MM.1S (cell line): ENCODE data around the gene SMG7.

Experiments used
- DNase-seq: peaks from one replicate; pipeline ENCODE4 v3.0.0-alpha.2; 2015
- H2AFZ ChIP-seq: fragments of 300-600 bp; sonication (generic); 2 replicates; pipeline ENCODE4 v1.6.0; 2016; ENCODE audit warnings: antibody characterized with exemption, low read length
- H3F3A ChIP-seq: fragments of 300-600 bp; sonication (generic); 2 replicates; pipeline ENCODE4 v1.6.1; 2016; ENCODE audit warnings: mild to moderate bottlenecking, antibody characterized with exemption, low read length, moderate library complexity, mixed read lengths; ENCODE audit not compliant: insufficient read depth
- H3K27ac ChIP-seq: fragments of 300-600 bp; sonication (generic); 2 replicates; pipeline ENCODE4 v1.5.1; 2016; ENCODE audit warnings: mild to moderate bottlenecking, low read length
- H3K27me3 ChIP-seq: fragments of 300-600 bp; sonication (generic); replicated peaks from 2 replicates; pipeline ENCODE4 v1.6.0; 2016; ENCODE audit warnings: low read length; ENCODE audit not compliant: insufficient read depth
- H3K36me3 ChIP-seq: fragments of 300-600 bp; sonication (generic); replicated peaks from 2 replicates; pipeline ENCODE4 v1.6.1; 2016; ENCODE audit warnings: mild to moderate bottlenecking, low read length, mixed read lengths; ENCODE audit not compliant: insufficient read depth
- H3K4me1 ChIP-seq: fragments of 300-600 bp; sonication (generic); 2 replicates; pipeline ENCODE4 v1.6.1; 2016; ENCODE audit warnings: low read length, mixed read lengths
- H3K4me2 ChIP-seq: fragments of 300-600 bp; sonication (generic); 2 replicates; pipeline ENCODE4 v1.6.0; 2016; ENCODE audit warnings: low read depth, low read length
- H3K4me3 ChIP-seq: fragments of 300-600 bp; sonication (generic); 2 replicates; pipeline ENCODE4 v1.5.1; 2016; ENCODE audit warnings: low read length, mixed read lengths
- H3K79me2 ChIP-seq: fragments of 300-600 bp; sonication (generic); 2 replicates; pipeline ENCODE4 v1.6.1; 2016; ENCODE audit warnings: mixed run types, low read length, mixed read lengths
- H3K9ac ChIP-seq: fragments of 300-600 bp; sonication (generic); 2 replicates; pipeline ENCODE4 v1.6.1; 2016; ENCODE audit warnings: low read length, mixed read lengths
- H3K9me2 ChIP-seq: fragments of 300-600 bp; sonication (generic); replicated peaks from 2 replicates; pipeline ENCODE4 v1.6.1; 2016; ENCODE audit warnings: mild to moderate bottlenecking, low read length, mixed read lengths; ENCODE audit not compliant: insufficient read depth
- H3K9me3 ChIP-seq: fragments of 300-600 bp; sonication (generic); replicated peaks from 2 replicates; pipeline ENCODE4 v1.6.1; 2016; ENCODE audit warnings: mild to moderate bottlenecking, low read length, mixed read lengths; ENCODE audit not compliant: insufficient read depth
- H4K20me1 ChIP-seq: fragments of 300-600 bp; sonication (generic); 2 replicates; pipeline ENCODE4 v1.6.1; 2016; ENCODE audit warnings: mild to moderate bottlenecking, low read length, moderate library complexity, mixed read lengths; ENCODE audit not compliant: insufficient read depth
- CTCF ChIP-seq: fragments of 300-600 bp; sonication (generic); IDR thresholded peaks from 2 replicates; pipeline ENCODE4 v1.5.1; 2016; ENCODE audit warnings: antibody characterized with exemption, low read length, mixed read lengths
- EZH2 ChIP-seq: fragments of 300-600 bp; sonication (generic); optimal IDR thresholded peaks from 2 replicates; pipeline ENCODE3; 2017; ENCODE audit warnings: low read depth, mild to moderate bottlenecking, antibody characterized with exemption, low read length, mixed read lengths
- EZH2phosphoT487 ChIP-seq: fragments of 300-600 bp; sonication (generic); IDR thresholded peaks from 2 replicates; pipeline ENCODE4 v1.6.1; 2018; ENCODE audit warnings: antibody characterized with exemption, low read length

The SMG7 gene

GRCh38 chr1:183484254-183484653 lies 12.0 kb downstream of the SMG7 start:
- H4K20me1 ChIP-seq, result peaks cover 18% of the 10 kb centered on the region
- no peaks in the 10 kb centered on the region for H3K36me3 ChIP-seq

DNA sequence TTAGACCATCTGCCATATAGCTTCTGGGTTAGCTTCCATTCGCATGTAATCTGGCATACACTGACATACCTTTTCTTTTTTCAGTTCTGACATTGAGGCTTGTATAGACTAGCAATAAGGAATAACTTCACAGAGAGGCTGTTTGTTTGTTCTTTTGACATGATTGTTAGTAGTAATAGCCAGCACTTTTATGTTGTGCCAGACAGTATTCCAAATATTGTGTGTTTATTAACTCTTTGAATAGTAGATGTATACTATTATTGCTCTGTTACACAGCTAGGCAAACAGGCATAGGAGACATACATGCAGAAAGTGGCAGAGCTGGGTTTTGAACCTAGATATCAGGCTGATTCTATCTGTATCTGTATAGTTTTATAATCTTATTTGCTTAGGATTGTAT lies 12.6 kb downstream of the SMG7 start:
- Histone ChIP-seq H3K4me3 (no peak overlapping the region), H3K9me3 (no peaks in the 10 kb centered on the region), H3K36me3 (no peaks in the 10 kb centered on the region), H3K79me2 (peaks cover 100% of the 10 kb centered on the region), H3K27me3 (no peaks in the 10 kb centered on the region), H3K4me1 (peaks cover 26% of the 10 kb centered on the region), H3K9me2 (no peaks in the 10 kb centered on the region), H2AFZ (no peak overlapping the region), H4K20me1 (peaks cover 24% of the 10 kb centered on the region), H3K4me2 (no peak overlapping the region), H3K27ac (no peak overlapping the region), H3K9ac (no peak overlapping the region), H3F3A (peaks cover 15% of the 10 kb centered on the region)
- TF ChIP-seq EZH2phosphoT487 (no peak), EZH2 (no peak), CTCF (no peak)
- no peak for DNase-seq

More at GRCh38 chr1:183484254-183484653, 12.0 kb downstream of the SMG7 start:
- peaks cover 100% of the 10 kb centered on the region for H3K79me2 ChIP-seq
- no peak overlapping the region for H3K27ac ChIP-seq
- no peak overlapping the region for H2AFZ ChIP-seq
- H3K9me2 ChIP-seq, result no peaks in the 10 kb centered on the region
- no peak overlapping the region for H3K9ac ChIP-seq
- TF ChIP-seq EZH2, result no peak
- no peak for TF ChIP-seq EZH2phosphoT487
- no peak for TF ChIP-seq CTCF
- no peaks in the 10 kb centered on the region for H3K9me3 ChIP-seq
- no peaks in the 10 kb centered on the region for H3K27me3 ChIP-seq
- no peak overlapping the region for H3K4me3 ChIP-seq
- peaks cover 32% of the 10 kb centered on the region for H3K4me1 ChIP-seq
- H3K4me2 ChIP-seq, result no peak overlapping the region
- peaks cover 18% of the 10 kb centered on the region for H3F3A ChIP-seq
- DNase-seq, result no peak

DNA sequence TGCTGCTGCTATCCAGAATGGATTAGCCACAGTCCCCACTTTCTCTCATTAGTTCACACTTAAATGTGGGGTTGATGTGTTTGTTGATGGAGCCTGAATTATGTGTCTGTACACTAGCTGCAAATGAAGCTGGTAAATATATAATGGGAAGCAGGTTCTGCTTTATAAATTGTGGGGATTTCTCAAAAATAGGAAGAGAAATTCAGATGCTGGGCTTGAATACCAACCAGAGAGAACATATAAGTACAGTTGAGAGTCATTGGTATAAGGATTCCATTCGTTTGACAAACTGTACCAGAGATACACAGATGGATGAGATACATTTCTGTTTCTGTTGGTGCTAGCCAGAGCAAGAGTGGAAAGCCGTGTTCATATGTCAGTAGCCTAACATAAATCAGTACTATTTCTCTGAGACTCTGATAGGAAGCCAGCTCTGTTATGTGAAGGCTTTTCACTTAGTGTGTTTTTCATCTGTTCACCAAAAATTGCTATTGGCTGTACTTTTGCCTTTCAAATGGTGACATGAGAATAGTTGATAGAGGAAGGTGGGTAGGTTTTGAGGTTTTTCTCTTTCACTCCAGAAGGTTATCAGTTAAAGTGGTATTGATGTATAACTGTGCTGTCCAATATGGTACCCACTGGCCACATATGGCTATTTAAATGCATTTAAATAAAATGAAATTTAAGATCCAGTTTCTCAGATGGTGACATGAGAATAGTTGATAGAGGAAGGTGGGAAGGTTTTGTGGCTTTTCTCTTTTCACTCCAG lies 15.6 kb downstream of the SMG7 start:
- H3K27me3 ChIP-seq, result no peaks in the 10 kb centered on the region
- no peaks in the 10 kb centered on the region for H3K9me3 ChIP-seq
- H3F3A ChIP-seq, result no peaks in the 10 kb centered on the region
- no peak overlapping the region for H3K27ac ChIP-seq
- no peak overlapping the region for H3K9ac ChIP-seq
- peaks cover 37% of the 10 kb centered on the region for H4K20me1 ChIP-seq
- no peaks in the 10 kb centered on the region for H3K9me2 ChIP-seq
- H3K4me2 ChIP-seq, result no peak overlapping the region
- no peaks in the 10 kb centered on the region for H3K4me1 ChIP-seq
- no peak for TF ChIP-seq EZH2phosphoT487
- H3K4me3 ChIP-seq, result no peak overlapping the region
- H3K79me2 ChIP-seq, result peaks cover 98% of the 10 kb centered on the region
- H2AFZ ChIP-seq, result no peak overlapping the region
- no peak for DNase-seq
- no peaks in the 10 kb centered on the region for H3K36me3 ChIP-seq

GRCh38 chr1:183490932-183491331 lies 18.6 kb downstream of the SMG7 start:
- Histone ChIP-seq H3K79me2 (peaks cover 97% of the 10 kb centered on the region), H3K36me3 (no peaks in the 10 kb centered on the region), H3K4me3 (no peak overlapping the region), H3K4me1 (no peaks in the 10 kb centered on the region), H2AFZ (no peak overlapping the region), H3K27me3 (no peaks in the 10 kb centered on the region), H3K27ac (no peak overlapping the region), H4K20me1 (peaks cover 37% of the 10 kb centered on the region), H3K4me2 (no peak overlapping the region), H3K9me3 (no peaks in the 10 kb centered on the region), H3K9ac (no peak overlapping the region), H3K9me2 (no peaks in the 10 kb centered on the region), H3F3A (no peaks in the 10 kb centered on the region)
- DNase-seq, result no peak
- TF ChIP-seq EZH2phosphoT487 (no peak), EZH2 (no peak), CTCF (no peak)
